ENCODE results near the gene CDK5RAP3.

Gene CDK5RAP3

GRCh38 chr17:47925678-47925988, 45.3 kb upstream of the CDK5RAP3 start:
- Histone ChIP-seq H3K27ac (replicated peaks) (no peak overlapping the region), H3K4me3 (replicated peaks; ENCODE audit: insufficient read depth, low read length) (no peak overlapping the region), H3K27me3 (ENCODE audit: insufficient read depth, poor library complexity, severe bottlenecking) (no peaks in the 10 kb centered on the region)
- TF ChIP-seq REST (IDR thresholded peaks at IDR 0.05; ENCODE audit: insufficient replicate concordance, low read depth) (no peak), GABPA (IDR thresholded peaks at IDR 0.05; ENCODE audit: low read depth) (no peak), SPI1 (IDR thresholded peaks at IDR 0.05; ENCODE audit: borderline replicate concordance, low read depth) (no peak), POLR2AphosphoS5 (IDR thresholded peaks at IDR 0.05; ENCODE audit: low read depth) (no peak), CTCF (IDR thresholded peaks at IDR 0.05; ENCODE audit: insufficient read depth, low read length) (no peak)
- no peak for DNase-seq (ENCODE audit: low read depth in 1 of 2, low spot score in 1 of 2)

GRCh38 chr17:47927821-47928400, 43.0 kb upstream of the CDK5RAP3 start:
- Histone ChIP-seq H3K27ac (replicated peaks) (no peak overlapping the region), H3K27me3 (ENCODE audit: insufficient read depth, poor library complexity, severe bottlenecking) (no peaks in the 10 kb centered on the region), H3K4me3 (replicated peaks; ENCODE audit: insufficient read depth, low read length) (no peak overlapping the region)
- TF ChIP-seq SPI1 (IDR thresholded peaks at IDR 0.05; ENCODE audit: borderline replicate concordance, low read depth): no peak
- TF ChIP-seq CTCF (IDR thresholded peaks at IDR 0.05; ENCODE audit: insufficient read depth, low read length): no peak
- TF ChIP-seq REST (IDR thresholded peaks at IDR 0.05; ENCODE audit: insufficient replicate concordance, low read depth): no peak
- no peak for TF ChIP-seq POLR2AphosphoS5 (IDR thresholded peaks at IDR 0.05; ENCODE audit: low read depth)
- no peak for TF ChIP-seq GABPA (IDR thresholded peaks at IDR 0.05; ENCODE audit: low read depth)
- DNase-seq (ENCODE audit: low read depth in 1 of 2, low spot score in 1 of 2): no peak

GRCh38 chr17:47928415-47928814, 42.5 kb upstream of the CDK5RAP3 start:
- DNase-seq (ENCODE audit: low read depth in 1 of 2, low spot score in 1 of 2): no peak
- Histone ChIP-seq H3K4me3 (replicated peaks; ENCODE audit: insufficient read depth, low read length) (no peak overlapping the region), H3K27me3 (ENCODE audit: insufficient read depth, poor library complexity, severe bottlenecking) (no peaks in the 10 kb centered on the region), H3K27ac (replicated peaks) (no peak overlapping the region)
- no peak for TF ChIP-seq POLR2AphosphoS5 (IDR thresholded peaks at IDR 0.05; ENCODE audit: low read depth)
- peak; percentile 25; the same call in 1 of the 2 replicates for TF ChIP-seq SPI1 (IDR thresholded peaks at IDR 0.05; ENCODE audit: borderline replicate concordance, low read depth)

- H3K27ac ChIP-seq (replicated peaks): no peak overlapping the region
- TF ChIP-seq SPI1 (IDR thresholded peaks at IDR 0.05; ENCODE audit: borderline replicate concordance, low read depth) (no peak), REST (IDR thresholded peaks at IDR 0.05; ENCODE audit: insufficient replicate concordance, low read depth) (no peak), GABPA (IDR thresholded peaks at IDR 0.05; ENCODE audit: low read depth) (no peak), CTCF (IDR thresholded peaks at IDR 0.05; ENCODE audit: insufficient read depth, low read length) (no peak), POLR2AphosphoS5 (IDR thresholded peaks at IDR 0.05; ENCODE audit: low read depth) (no peak)
- H3K27me3 ChIP-seq (ENCODE audit: insufficient read depth, poor library complexity, severe bottlenecking): no peaks in the 10 kb centered on the region
- no peak for DNase-seq (ENCODE audit: low read depth in 1 of 2, low spot score in 1 of 2)
- H3K4me3 ChIP-seq (replicated peaks; ENCODE audit: insufficient read depth, low read length): no peak overlapping the region
These were observed 41.5 kb upstream of the CDK5RAP3 start for GRCh38 chr17:47929218-47930000.

All from HL-60 (cell line).